ENCODE measurements around the gene GRM1. TPM values are rescaled to one million over a fixed set of nuclear protein-coding genes. Genes with fewer than 3 reads are reported as not detected.

GRM1 gene
- polyA plus RNA-seq, 4 donors = 0.01 to 0.03 TPM; not detected in 2

DNA sequence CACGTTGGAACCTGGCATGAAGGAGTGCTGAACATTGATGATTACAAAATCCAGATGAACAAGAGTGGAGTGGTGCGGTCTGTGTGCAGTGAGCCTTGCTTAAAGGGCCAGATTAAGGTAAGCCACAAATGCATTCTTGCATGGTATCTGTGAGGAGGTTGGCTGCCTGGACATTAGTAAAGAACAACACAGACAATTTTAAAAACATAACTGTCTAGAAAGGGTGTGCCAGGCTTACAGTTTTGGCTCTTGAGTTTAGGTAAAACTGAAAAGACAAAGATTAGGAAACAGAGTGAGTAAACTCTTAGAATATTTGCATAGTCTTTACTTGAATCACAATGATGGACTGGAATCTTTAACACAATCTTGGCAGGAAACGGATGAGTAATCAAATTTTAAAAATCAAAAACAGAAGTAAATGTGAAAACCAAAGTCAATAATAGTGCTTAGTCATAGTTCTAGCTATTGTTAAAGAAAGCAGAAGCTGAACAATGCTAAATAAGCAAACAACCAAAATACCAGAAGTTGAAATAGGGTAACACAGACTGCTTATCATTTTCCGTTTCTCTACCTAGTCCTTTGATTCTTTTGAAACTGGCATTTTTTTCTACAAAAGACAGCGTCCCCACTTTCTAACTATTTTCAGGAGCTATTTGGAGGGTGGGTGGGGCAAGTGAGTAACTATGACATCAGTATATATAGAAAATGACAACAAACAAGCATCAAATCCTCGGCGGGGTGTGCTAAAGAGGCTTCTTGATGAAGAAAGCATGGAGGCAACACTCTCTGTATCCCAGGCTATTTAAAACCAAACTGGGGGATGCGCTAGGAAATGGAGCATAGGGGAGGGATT, 328.9 kb downstream of the GRM1 start:
- no peak for DNase-seq
- FAIRE-seq = no peak
- Histone ChIP-seq H3K27me3 (ENCODE audit: control insufficient read depth in 3 of 3, insufficient read depth in 3 of 3, low read length in 3 of 3) (no peaks in the 10 kb centered on the region), H3K36me3 (ENCODE audit: control insufficient read depth in 3 of 3, insufficient read depth in 2 of 3, low read depth in 1 of 3, low read length in 3 of 3) (no peaks in the 10 kb centered on the region), H3K4me1 (ENCODE audit: control insufficient read depth in 3 of 3, insufficient read depth in 2 of 3, low read depth in 1 of 3, low read length in 2 of 3) (no peaks in the 10 kb centered on the region), H3K4me3 (ENCODE audit: low read depth in 1 of 3, low read length in 3 of 3) (no peak overlapping the region), H3K27ac (ENCODE audit: low read depth in 1 of 3, low read length in 2 of 3) (no peak overlapping the region), H3K9me3 (ENCODE audit: control insufficient read depth in 2 of 2, insufficient read depth in 1 of 2, low read depth in 1 of 2, low read length in 1 of 2) (no peaks in the 10 kb centered on the region)
- WGBS, 3 donors = 66 to 73% (median 66%) methylated on average over 8 of the region's 8 CpGs

DNA sequence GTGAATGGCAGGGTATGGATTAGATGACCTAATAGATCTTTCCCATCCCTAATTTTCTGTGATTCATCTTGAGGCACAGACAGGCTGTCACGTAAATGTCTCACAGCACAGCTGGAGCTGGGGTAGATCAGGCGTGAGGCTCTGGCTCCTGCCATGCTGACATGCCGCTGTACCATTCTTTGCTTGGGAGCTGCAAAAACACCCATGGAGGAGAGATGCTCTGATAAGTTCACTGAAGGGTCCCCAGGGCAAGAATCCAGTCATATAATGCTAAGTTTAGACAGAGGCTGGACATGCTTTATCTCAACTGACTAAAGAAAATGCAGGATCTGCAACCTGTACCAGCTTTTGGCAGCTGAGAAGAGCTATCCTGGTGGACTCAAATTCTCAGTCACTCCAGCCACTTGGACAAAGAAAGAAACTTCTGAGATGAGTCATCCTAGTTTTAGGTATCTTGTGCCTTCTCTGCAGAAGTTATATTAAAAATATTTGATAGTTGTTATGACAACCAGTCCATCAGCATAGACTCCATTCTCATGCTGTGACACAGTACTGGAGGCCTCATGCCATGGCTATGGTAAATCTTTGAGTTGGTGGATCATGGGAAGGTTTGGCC, 329.7 kb downstream of the GRM1 start:
- Histone ChIP-seq H3K27ac (ENCODE audit: low read depth in 1 of 3, low read length in 2 of 3) (no peak overlapping the region), H3K27me3 (ENCODE audit: control insufficient read depth in 3 of 3, insufficient read depth in 3 of 3, low read length in 3 of 3) (no peaks in the 10 kb centered on the region), H3K36me3 (ENCODE audit: control insufficient read depth in 3 of 3, insufficient read depth in 2 of 3, low read depth in 1 of 3, low read length in 3 of 3) (no peaks in the 10 kb centered on the region), H3K4me3 (ENCODE audit: low read depth in 1 of 3, low read length in 3 of 3) (no peak overlapping the region), H3K4me1 (ENCODE audit: control insufficient read depth in 3 of 3, insufficient read depth in 2 of 3, low read depth in 1 of 3, low read length in 2 of 3) (no peaks in the 10 kb centered on the region), H3K9me3 (ENCODE audit: control insufficient read depth in 2 of 2, insufficient read depth in 1 of 2, low read depth in 1 of 2, low read length in 1 of 2) (no peaks in the 10 kb centered on the region)
- 65 to 84% (median 67%) methylated on average over 3 of the region's 3 CpGs for WGBS, 3 donors
- no peak for FAIRE-seq
- DNase-seq = no peak

DNA sequence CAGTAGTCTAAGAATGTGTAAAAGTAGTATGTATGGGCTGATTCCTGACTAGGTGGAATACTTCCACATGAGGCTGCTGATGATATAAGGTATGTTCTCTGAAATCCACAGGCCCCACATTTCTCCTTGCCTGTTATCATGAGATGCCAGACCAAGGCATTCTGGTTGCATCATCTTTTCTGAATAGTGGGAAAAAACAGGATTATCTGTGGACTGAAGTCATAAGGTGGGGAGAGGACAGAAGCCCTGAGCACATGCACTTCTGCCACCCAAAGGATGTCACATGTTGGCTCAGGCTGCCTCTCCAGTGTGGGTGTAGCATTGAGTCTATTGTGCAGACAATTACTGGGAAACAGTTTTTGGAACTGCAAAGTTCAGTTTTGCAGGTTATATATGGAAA, 330.3 kb downstream of the GRM1 start:
- no peaks in the 10 kb centered on the region for H3K9me3 ChIP-seq (ENCODE audit: control insufficient read depth in 2 of 2, insufficient read depth in 1 of 2, low read depth in 1 of 2, low read length in 1 of 2)
- DNase-seq = no peak

DNA sequence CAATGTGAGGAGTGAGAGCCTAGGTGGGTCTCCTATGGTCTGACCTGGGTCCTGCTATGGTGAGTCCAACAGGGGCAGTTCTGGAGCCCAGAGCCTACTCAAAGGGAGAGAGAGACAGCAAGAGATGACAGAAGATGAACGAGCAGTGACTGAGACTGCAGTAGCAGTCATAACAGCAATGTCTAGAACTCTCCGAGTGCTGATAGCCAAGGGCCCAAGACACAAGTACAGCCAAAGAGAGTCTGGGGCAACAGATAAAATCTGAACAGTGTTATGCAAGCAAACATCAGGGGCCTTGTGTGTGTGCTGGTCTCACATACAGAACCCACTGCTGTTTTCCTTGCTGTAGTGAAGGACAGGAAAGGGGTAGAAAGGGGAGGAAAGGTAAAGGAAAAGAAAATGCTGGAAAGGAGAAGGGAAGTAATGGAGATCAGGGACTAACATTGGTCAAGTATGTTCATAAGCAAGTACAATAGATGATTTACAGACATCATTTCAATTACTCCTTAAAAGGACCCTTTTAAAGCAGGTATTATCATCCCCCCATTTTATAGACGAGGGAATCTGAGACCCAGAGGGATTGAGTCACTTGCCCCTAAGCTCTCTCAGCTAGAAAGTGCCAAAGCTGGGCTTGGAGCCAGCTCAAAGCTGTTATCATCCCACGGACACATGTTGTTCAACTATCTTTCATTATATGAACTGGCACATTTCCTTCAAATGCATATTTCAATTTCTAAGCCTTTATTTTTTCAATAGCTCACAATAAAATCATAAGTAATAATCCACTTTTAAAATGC, 332.5 kb downstream of the GRM1 start:
- Histone ChIP-seq H3K9me3 (ENCODE audit: control insufficient read depth in 2 of 2, insufficient read depth in 1 of 2, low read depth in 1 of 2, low read length in 1 of 2) (no peaks in the 10 kb centered on the region), H3K4me3 (ENCODE audit: low read depth in 1 of 3, low read length in 3 of 3) (no peak overlapping the region), H3K27ac (ENCODE audit: low read depth in 1 of 3, low read length in 2 of 3) (no peak overlapping the region), H3K36me3 (ENCODE audit: control insufficient read depth in 3 of 3, insufficient read depth in 2 of 3, low read depth in 1 of 3, low read length in 3 of 3) (no peaks in the 10 kb centered on the region), H3K27me3 (ENCODE audit: control insufficient read depth in 3 of 3, insufficient read depth in 3 of 3, low read length in 3 of 3) (no peaks in the 10 kb centered on the region), H3K4me1 (ENCODE audit: control insufficient read depth in 3 of 3, insufficient read depth in 2 of 3, low read depth in 1 of 3, low read length in 2 of 3) (no peaks in the 10 kb centered on the region)
- WGBS, 3 donors = 49 to 55% (median 52%) methylated on average over 4 of the region's 4 CpGs
- FAIRE-seq (no peak), DNase-seq (no peak)

More for the DNA sequence above, 330.3 kb downstream of the GRM1 start:
- Histone ChIP-seq H3K27me3 (ENCODE audit: control insufficient read depth in 3 of 3, insufficient read depth in 3 of 3, low read length in 3 of 3) (no peaks in the 10 kb centered on the region), H3K27ac (ENCODE audit: low read depth in 1 of 3, low read length in 2 of 3) (no peak overlapping the region), H3K4me1 (ENCODE audit: control insufficient read depth in 3 of 3, insufficient read depth in 2 of 3, low read depth in 1 of 3, low read length in 2 of 3) (no peaks in the 10 kb centered on the region), H3K36me3 (ENCODE audit: control insufficient read depth in 3 of 3, insufficient read depth in 2 of 3, low read depth in 1 of 3, low read length in 3 of 3) (no peaks in the 10 kb centered on the region), H3K4me3 (ENCODE audit: low read depth in 1 of 3, low read length in 3 of 3) (no peak overlapping the region)
- FAIRE-seq = no peak

DNA sequence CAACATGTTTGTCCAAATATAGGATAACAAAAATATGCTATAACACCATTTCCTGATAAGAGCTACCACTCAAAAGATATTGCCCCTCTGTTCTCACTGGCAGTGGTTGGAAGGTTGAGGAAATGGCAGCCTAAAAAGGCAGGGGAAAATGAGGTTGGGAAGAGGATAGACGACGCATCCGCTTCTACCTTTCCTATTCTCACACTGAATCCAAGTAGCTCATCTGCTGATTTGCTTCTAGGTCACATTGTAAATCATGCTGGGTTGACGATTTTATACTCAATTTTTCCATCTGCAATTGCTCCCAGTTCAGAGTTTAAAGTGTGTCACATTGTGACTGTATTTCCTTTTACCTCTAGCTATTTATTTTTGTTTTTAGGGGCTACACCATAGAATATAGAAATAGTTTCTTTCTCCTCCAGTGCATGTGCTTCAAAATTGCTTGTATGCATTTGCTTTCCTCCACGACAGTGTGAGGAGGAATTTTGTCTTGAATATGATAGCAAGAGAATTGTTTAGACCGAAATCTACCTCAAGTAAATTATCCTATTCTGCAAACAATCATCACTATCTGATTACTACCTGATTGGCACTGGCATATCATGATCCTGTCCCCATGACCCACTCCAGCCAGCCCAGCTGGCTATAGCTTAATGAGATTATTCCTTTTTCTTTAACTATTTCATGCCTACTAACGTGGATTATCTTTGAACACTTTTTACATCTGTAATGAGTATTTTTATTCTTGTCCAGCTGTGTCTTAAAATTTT, 335.2 kb downstream of the GRM1 start:
- H3K36me3 ChIP-seq (ENCODE audit: control insufficient read depth in 3 of 3, insufficient read depth in 2 of 3, low read depth in 1 of 3, low read length in 3 of 3) = no peaks in the 10 kb centered on the region
- DNase-seq (no peak), FAIRE-seq (no peak)
- H3K9me3 ChIP-seq (ENCODE audit: control insufficient read depth in 2 of 2, insufficient read depth in 1 of 2, low read depth in 1 of 2, low read length in 1 of 2) = no peaks in the 10 kb centered on the region
- no peak overlapping the region for H3K4me3 ChIP-seq (ENCODE audit: low read depth in 1 of 3, low read length in 3 of 3)
- H3K27me3 ChIP-seq (ENCODE audit: control insufficient read depth in 3 of 3, insufficient read depth in 3 of 3, low read length in 3 of 3) = no peaks in the 10 kb centered on the region
- H3K27ac ChIP-seq (ENCODE audit: low read depth in 1 of 3, low read length in 2 of 3) = no peak overlapping the region
- WGBS, 3 donors = 63 to 70% (median 67%) methylated on average over 7 of the region's 7 CpGs
- H3K4me1 ChIP-seq (ENCODE audit: control insufficient read depth in 3 of 3, insufficient read depth in 2 of 3, low read depth in 1 of 3, low read length in 2 of 3) = no peaks in the 10 kb centered on the region

DNA sequence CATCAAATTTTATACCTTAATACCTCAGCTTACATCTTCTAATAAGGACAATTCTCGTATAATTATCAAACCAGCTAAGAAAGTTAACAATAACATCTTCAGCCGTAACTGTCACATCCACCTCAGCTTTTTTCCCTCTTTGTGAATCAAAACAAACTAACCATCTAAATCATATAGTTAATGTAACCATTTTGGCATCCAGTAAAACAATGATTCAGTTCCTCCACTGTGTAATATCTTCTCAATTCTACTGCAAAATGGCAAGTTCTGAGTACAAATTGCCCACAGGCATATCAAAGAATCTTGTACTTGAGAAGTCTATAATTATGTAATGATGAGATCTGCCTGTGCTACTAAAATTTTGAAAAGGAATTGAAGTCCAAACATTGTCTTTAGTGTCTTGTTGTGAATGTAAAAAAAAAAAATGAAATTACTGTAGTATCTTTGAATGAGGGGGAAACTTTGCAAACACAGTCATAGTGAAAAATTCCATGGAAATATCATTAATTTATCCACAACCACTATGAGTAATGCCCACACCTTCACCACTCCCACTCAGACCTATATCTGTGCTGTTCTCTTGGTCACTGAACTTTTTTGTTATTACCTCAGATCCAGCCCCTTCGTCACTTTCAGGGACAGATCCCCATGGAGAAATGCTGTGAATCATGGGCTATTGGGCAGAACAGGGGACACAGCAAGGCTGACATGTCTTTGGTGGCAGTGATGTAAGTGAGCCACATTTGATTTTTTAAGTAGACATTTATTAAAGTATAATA, 336.1 kb downstream of the GRM1 start:
- 77 to 80% (median 79%) methylated on average over 3 of the region's 3 CpGs for WGBS, 3 donors
- Histone ChIP-seq H3K27me3 (ENCODE audit: control insufficient read depth in 3 of 3, insufficient read depth in 3 of 3, low read length in 3 of 3) (no peaks in the 10 kb centered on the region), H3K36me3 (ENCODE audit: control insufficient read depth in 3 of 3, insufficient read depth in 2 of 3, low read depth in 1 of 3, low read length in 3 of 3) (no peaks in the 10 kb centered on the region), H3K9me3 (ENCODE audit: control insufficient read depth in 2 of 2, insufficient read depth in 1 of 2, low read depth in 1 of 2, low read length in 1 of 2) (no peaks in the 10 kb centered on the region), H3K4me3 (ENCODE audit: low read depth in 1 of 3, low read length in 3 of 3) (no peak overlapping the region), H3K27ac (ENCODE audit: low read depth in 1 of 3, low read length in 2 of 3) (no peak overlapping the region), H3K4me1 (ENCODE audit: control insufficient read depth in 3 of 3, insufficient read depth in 2 of 3, low read depth in 1 of 3, low read length in 2 of 3) (no peaks in the 10 kb centered on the region)
- no peak for FAIRE-seq
- no peak for DNase-seq

DNA sequence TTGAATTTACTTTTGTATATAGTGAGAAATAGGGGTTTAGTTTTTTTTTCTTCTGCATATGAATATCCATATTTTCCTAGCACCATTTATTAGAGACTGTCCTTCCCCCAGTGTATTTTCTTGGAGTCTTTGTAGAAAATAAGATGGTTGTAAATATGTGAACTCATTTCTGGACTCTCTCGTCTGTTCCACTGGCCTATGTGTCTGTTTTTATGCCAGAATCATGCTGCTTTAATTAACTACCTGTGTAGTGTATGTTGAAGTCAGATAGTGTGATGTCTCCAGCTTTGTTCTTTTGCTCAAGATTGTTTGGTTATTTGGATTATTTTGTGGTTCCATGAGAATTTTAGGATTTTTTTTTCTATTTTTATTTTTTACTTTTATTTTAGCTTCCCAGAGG, 338.2 kb downstream of the GRM1 start:
- Histone ChIP-seq H3K9me3 (ENCODE audit: control insufficient read depth in 2 of 2, insufficient read depth in 1 of 2, low read depth in 1 of 2, low read length in 1 of 2) (no peaks in the 10 kb centered on the region), H3K27ac (ENCODE audit: low read depth in 1 of 3, low read length in 2 of 3) (no peak overlapping the region), H3K4me1 (ENCODE audit: control insufficient read depth in 3 of 3, insufficient read depth in 2 of 3, low read depth in 1 of 3, low read length in 2 of 3) (no peaks in the 10 kb centered on the region), H3K4me3 (ENCODE audit: low read depth in 1 of 3, low read length in 3 of 3) (no peak overlapping the region), H3K36me3 (ENCODE audit: control insufficient read depth in 3 of 3, insufficient read depth in 2 of 3, low read depth in 1 of 3, low read length in 3 of 3) (no peaks in the 10 kb centered on the region), H3K27me3 (ENCODE audit: control insufficient read depth in 3 of 3, insufficient read depth in 3 of 3, low read length in 3 of 3) (no peaks in the 10 kb centered on the region)
- DNase-seq (no peak), FAIRE-seq (no peak)
- 65 to 72% (median 71%) methylated on average over 1 of the region's 1 CpG for WGBS, 3 donors

Data from small intestine (tissue), 7 donors.